Measurements from ENCODE around the gene HAL.

GRCh38 chr12:95966287-95966870, 29.8 kb downstream of the HAL start:
- TF ChIP-seq PPARA (CRISPR knock-in tag; IDR thresholded peaks at IDR 0.05; ENCODE audit: borderline replicate concordance) (no peak), RARB (CRISPR knock-in tag; IDR thresholded peaks at IDR 0.05) (no peak), ZNF8 (CRISPR knock-in tag; IDR thresholded peaks at IDR 0.05) (no peak), POU6F1 (CRISPR knock-in tag; IDR thresholded peaks at IDR 0.05; ENCODE audit: borderline replicate concordance, low read depth) (no peak)

All from SK-N-SH treated with all-trans-retinoic acid at 6 μM for 48 hours (cell line).